CD4-positive, alpha-beta memory T cell (primary cell): ENCODE data around the gene RABGAP1L. TPM values are rescaled to one million over a fixed set of nuclear protein-coding genes. Genes with fewer than 3 reads are reported as not detected.
"Not testable (repeated sequence)": the region's sequence is repeated elsewhere in the genome, so short reads cannot be mapped to it uniquely, and the experiment has no call there.

Source experiments
- CTCF ChIA-PET: fragments of 350-600 bp; sonication (Branson Sonifier 250); formaldehyde crosslinking; loops from one replicate; lab custom pipeline; 2021; ENCODE audit warnings: inconsistent platforms; ENCODE audit not compliant: partially characterized antibody; lab: Charles Lee
- POLR2A ChIA-PET: fragments of 350-600 bp; sonication (Branson Sonifier 250); formaldehyde crosslinking; loops from one replicate; lab custom pipeline; 2021; ENCODE audit not compliant: partially characterized antibody; lab: Charles Lee
- DNase-seq, 5 donors: peaks; one replicate each; pipeline versions ENCODE4 v3.0.0 to v3.0.0-alpha.2; 2020 to 2022; ENCODE audit warnings: mixed read lengths in 1 of 5
- H3K27ac ChIP-seq: one replicate; pipeline ENCODE4 v1.7.0; 2013; ENCODE audit warnings: low read depth, low read length
- H3K27me3 ChIP-seq: 2 replicates; pipeline ENCODE4 v1.7.0; 2013; ENCODE audit warnings: mild to moderate bottlenecking, low read length, moderate library complexity; ENCODE audit not compliant: insufficient read depth
- H3K36me3 ChIP-seq: 2 replicates; pipeline ENCODE4 v1.7.0; 2013; ENCODE audit warnings: mild to moderate bottlenecking, low read length, moderate library complexity; ENCODE audit not compliant: insufficient read depth
- H3K4me1 ChIP-seq: 2 replicates; pipeline ENCODE4 v1.7.0; 2013; ENCODE audit warnings: mild to moderate bottlenecking, low read length, moderate library complexity; ENCODE audit not compliant: insufficient read depth
- H3K4me3 ChIP-seq, 2 donors: one replicate each; pipeline ENCODE4 v1.7.0; 2013; ENCODE audit warnings: low read length in 2 of 2, mild to moderate bottlenecking in 1 of 2
- H3K9me3 ChIP-seq, 2 donors: one replicate each; pipeline ENCODE4 v1.7.0; 2013; ENCODE audit warnings: low read length in 2 of 2, control low read depth in 1 of 2; ENCODE audit not compliant: control insufficient read depth in 1 of 2
- H3K27ac Mint-ChIP-seq, 7 donors: one replicate each; pipeline ENCODE4 v1.8.0; 2020 to 2021; ENCODE audit warnings: mixed read lengths in 7 of 7, mild to moderate bottlenecking in 6 of 7, inconsistent platforms in 3 of 7, moderate library complexity in 3 of 7
- H3K27me3 Mint-ChIP-seq, 2 donors: one replicate each; pipeline ENCODE4 v1.8.0; 2020 to 2021; ENCODE audit warnings: mixed read lengths in 2 of 2
- H3K36me3 Mint-ChIP-seq, 2 donors: one replicate each; pipeline ENCODE4 v1.8.0; 2020 to 2021; ENCODE audit warnings: mixed read lengths in 2 of 2, inconsistent platforms in 1 of 2, mild to moderate bottlenecking in 1 of 2
- H3K4me1 Mint-ChIP-seq, 4 donors: one replicate each; pipeline ENCODE4 v1.8.0; 2020 to 2021; ENCODE audit warnings: mixed read lengths in 4 of 4, mild to moderate bottlenecking in 1 of 4
- H3K4me3 Mint-ChIP-seq, 8 donors: one replicate each; pipeline ENCODE4 v1.8.0; 2020 to 2021; ENCODE audit warnings: mixed read lengths in 8 of 8, mild to moderate bottlenecking in 7 of 8, moderate library complexity in 6 of 8, inconsistent platforms in 3 of 8
- H3K9me3 Mint-ChIP-seq, 8 donors: one replicate each; pipeline ENCODE4 v1.8.0; 2020 to 2021; ENCODE audit warnings: mixed read lengths in 8 of 8, mild to moderate bottlenecking in 5 of 8, inconsistent platforms in 3 of 8, moderate library complexity in 1 of 8
- intact Hi-C: fragments of 100-400 bp; cut with micrococcal nuclease; formaldehyde crosslinking; loops from one replicate; pipeline ENCODE4 v1.15.1; 2023
- polyA plus RNA-seq, 2 donors: library from polyadenylated mRNA; unstranded; fragments of 300-500 nt; fragmentation: Illumina TruSeq; gene quantifications; one replicate each; pipeline ENCODE4 v1.2.3, GENCODE V29; 2021
- total RNA-seq, 2 experiments: library from RNA; stranded (reverse); gene quantifications; one replicate each; pipeline ENCODE4 v1.2.3, GENCODE V29; 2021

The RABGAP1L gene
- total and polyA plus RNA-seq, 4 experiments from 2014 or later: 75.7 to 114 (median 96.8) TPM

- H3K27me3 ChIP-seq: no peaks in the 10 kb centered on the region
- H3K4me3 ChIP-seq: no peak overlapping the region
- Mint-ChIP-seq H3K4me1 (peaks cover 0 to 2% (median 0%) of the 10 kb centered on the region in 4 donors), H3K4me3 (no peak overlapping the region), H3K9me3 (peaks cover 0 to 21% (median 9%) of the 10 kb centered on the region in 8 donors), H3K27ac (no peak overlapping the region), H3K36me3 (peaks cover 30 to 48% of the 10 kb centered on the region in 2 donors), H3K27me3 (no peaks in the 10 kb centered on the region)
- H3K9me3 ChIP-seq: no peaks in the 10 kb centered on the region
- H3K27ac ChIP-seq: no peak overlapping the region
- H3K36me3 ChIP-seq: no peaks in the 10 kb centered on the region
- POLR2A ChIA-PET: no interaction called here
- DNase-seq: no peak
- no peaks in the 10 kb centered on the region for H3K4me1 ChIP-seq
- intact Hi-C loops: no loop called here
- CTCF ChIA-PET: no interaction called here
Observed at GRCh38 chr1:174568551-174568950, 409.2 kb downstream of the RABGAP1L start.

GRCh38 chr1:174569240-174569639 is 409.9 kb downstream of the RABGAP1L start:
- peaks cover 35 to 49% of the 10 kb centered on the region in 2 donors for H3K36me3 Mint-ChIP-seq
- DNase-seq: no peak
- Histone ChIP-seq H3K27ac (no peak overlapping the region), H3K9me3 (no peaks in the 10 kb centered on the region), H3K4me3 (no peak overlapping the region), H3K36me3 (no peaks in the 10 kb centered on the region), H3K27me3 (no peaks in the 10 kb centered on the region), H3K4me1 (no peaks in the 10 kb centered on the region)
- peaks cover 0 to 2% (median 0%) of the 10 kb centered on the region in 4 donors for H3K4me1 Mint-ChIP-seq
- ChIA-PET CTCF (no interaction called here), POLR2A (no interaction called here)
- no peaks in the 10 kb centered on the region for H3K27me3 Mint-ChIP-seq
- H3K4me3 Mint-ChIP-seq: no peak overlapping the region
- intact Hi-C loops: no loop called here
- H3K27ac Mint-ChIP-seq: no peak overlapping the region
- peaks cover 0 to 27% (median 12%) of the 10 kb centered on the region in 8 donors for H3K9me3 Mint-ChIP-seq

- CTCF ChIA-PET: no interaction called here
Observed at GRCh38 chr1:174572771-174573170, 413.5 kb downstream of the RABGAP1L start.

GRCh38 chr1:174576120-174576519 is 416.8 kb downstream of the RABGAP1L start:
- peaks cover 49 to 56% of the 10 kb centered on the region in 2 donors for H3K36me3 Mint-ChIP-seq
- H3K27me3 Mint-ChIP-seq, H3K36me3 ChIP-seq, POLR2A ChIA-PET, H3K4me1 Mint-ChIP-seq, H3K27me3 ChIP-seq, DNase-seq, intact Hi-C loops, H3K27ac ChIP-seq, H3K4me3 Mint-ChIP-seq, H3K4me1 ChIP-seq, CTCF ChIA-PET, H3K27ac Mint-ChIP-seq, H3K4me3 ChIP-seq: not testable (repeated sequence)
- H3K9me3 Mint-ChIP-seq: peaks cover 2 to 48% (median 42%) of the 10 kb centered on the region in 8 donors
- H3K9me3 ChIP-seq: peaks cover 0 to 10% of the 10 kb centered on the region in 2 donors

More at GRCh38 chr1:174572771-174573170, 413.5 kb downstream of the RABGAP1L start:
- Histone ChIP-seq H3K27ac (no peak overlapping the region), H3K4me1 (no peaks in the 10 kb centered on the region), H3K36me3 (no peaks in the 10 kb centered on the region), H3K27me3 (no peaks in the 10 kb centered on the region), H3K4me3 (no peak overlapping the region), H3K9me3 (peaks cover 0 to 10% of the 10 kb centered on the region in 2 donors)
- Mint-ChIP-seq H3K36me3 (peaks cover 52 to 65% of the 10 kb centered on the region in 2 donors), H3K9me3 (peaks cover 0 to 46% (median 35%) of the 10 kb centered on the region in 8 donors), H3K4me1 (no peaks in the 10 kb centered on the region), H3K27ac (no peak overlapping the region), H3K4me3 (no peak overlapping the region), H3K27me3 (no peaks in the 10 kb centered on the region)
- intact Hi-C loops: no loop called here
- no peak for DNase-seq
- POLR2A ChIA-PET: no interaction called here

DNA sequence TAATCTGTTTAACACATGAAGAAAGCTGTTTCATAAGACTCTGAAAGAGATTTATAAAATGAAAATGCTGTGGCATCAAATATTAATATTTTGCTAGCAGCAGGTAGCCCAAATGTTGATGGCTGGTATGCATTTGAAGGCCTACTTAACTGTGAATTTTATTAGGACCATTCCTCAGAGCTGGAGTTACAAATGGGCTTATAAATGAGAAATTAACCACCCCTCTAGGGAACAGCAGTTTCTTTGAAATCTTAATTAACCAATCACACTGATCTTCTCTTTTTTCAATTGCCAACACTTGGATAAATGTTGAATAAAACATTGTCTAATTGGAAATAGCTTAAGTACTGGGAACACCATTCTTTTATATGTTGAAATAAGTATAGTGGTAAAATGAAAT is 418.4 kb downstream of the RABGAP1L start:
- intact Hi-C loops: loop anchor here (2.0 kb wide), 1 partner anchor 45 kb away; no protein-coding TSS in a partner anchor
- H3K27ac Mint-ChIP-seq: no peak overlapping the region
- CTCF ChIA-PET: no interaction called here
- H3K27ac ChIP-seq: no peak overlapping the region
- H3K4me3 ChIP-seq: no peak overlapping the region
- peaks cover 0 to 2% (median under 1%) of the 10 kb centered on the region in 4 donors for H3K4me1 Mint-ChIP-seq
- H3K36me3 Mint-ChIP-seq: peaks cover 43 to 47% of the 10 kb centered on the region in 2 donors
- H3K36me3 ChIP-seq: no peaks in the 10 kb centered on the region
- POLR2A ChIA-PET: no interaction called here
- H3K4me1 ChIP-seq: no peaks in the 10 kb centered on the region
- no peaks in the 10 kb centered on the region for H3K27me3 ChIP-seq
- DNase-seq: no peak
- H3K4me3 Mint-ChIP-seq: no peak overlapping the region
- H3K9me3 Mint-ChIP-seq: peaks cover 2 to 45% (median 40%) of the 10 kb centered on the region in 8 donors
- no peaks in the 10 kb centered on the region for H3K27me3 Mint-ChIP-seq
- H3K9me3 ChIP-seq: peaks cover 0 to 10% of the 10 kb centered on the region in 2 donors

GRCh38 chr1:174580801-174581200 is 421.5 kb downstream of the RABGAP1L start:
- intact Hi-C loops: no loop called here
- no peaks in the 10 kb centered on the region for H3K27me3 ChIP-seq
- no peak overlapping the region for H3K27ac ChIP-seq
- ChIA-PET POLR2A (no interaction called here), CTCF (no interaction called here)
- no peaks in the 10 kb centered on the region for H3K4me1 ChIP-seq
- no peaks in the 10 kb centered on the region for H3K36me3 ChIP-seq
- H3K9me3 ChIP-seq: peaks cover 0 to 7% of the 10 kb centered on the region in 2 donors
- Mint-ChIP-seq H3K4me3 (no peak overlapping the region), H3K27ac (no peak overlapping the region), H3K27me3 (no peaks in the 10 kb centered on the region), H3K9me3 (peaks cover 2 to 25% (median 16%) of the 10 kb centered on the region in 8 donors), H3K4me1 (peaks cover 0 to 6% (median under 1%) of the 10 kb centered on the region in 4 donors), H3K36me3 (peaks cover 39 to 49% of the 10 kb centered on the region in 2 donors)
- no peak overlapping the region for H3K4me3 ChIP-seq
- no peak for DNase-seq

- Mint-ChIP-seq H3K27me3 (no peaks in the 10 kb centered on the region), H3K4me1 (peaks cover 0 to 6% (median under 1%) of the 10 kb centered on the region in 4 donors), H3K4me3 (no peak overlapping the region), H3K27ac (no peak overlapping the region), H3K36me3 (peaks cover 43 to 52% of the 10 kb centered on the region in 2 donors), H3K9me3 (peaks cover 2 to 23% (median 14%) of the 10 kb centered on the region in 8 donors)
- Histone ChIP-seq H3K36me3 (no peaks in the 10 kb centered on the region), H3K4me1 (no peaks in the 10 kb centered on the region), H3K27me3 (no peaks in the 10 kb centered on the region), H3K4me3 (no peak overlapping the region), H3K9me3 (no peaks in the 10 kb centered on the region), H3K27ac (no peak overlapping the region)
- POLR2A ChIA-PET: no interaction called here
- no peak for DNase-seq
- intact Hi-C loops: no loop called here
- CTCF ChIA-PET: no interaction called here
Observed at GRCh38 chr1:174583316-174583715, 424.0 kb downstream of the RABGAP1L start.
